Right lobe of liver (tissue), 4 donors: ENCODE measurements around the gene XKR3.
"Not testable (repeated sequence)": the region's sequence is repeated elsewhere in the genome, so short reads cannot be mapped to it uniquely, and the experiment has no call there.

ENCODE experiments used
- CTCF ChIP-seq, 4 donors: fragments of 200-600 bp in 3 of 4; fragments of 450-650 bp in 1 of 4; IDR thresholded peaks; one replicate each; pipeline versions ENCODE4 v1.5.1 to v1.8.0; 2016 to 2022; ENCODE audit warnings: antibody characterized with exemption in 4 of 4, mild to moderate bottlenecking in 2 of 4
- POLR2A ChIP-seq: fragments of 450-650 bp; IDR thresholded peaks from one replicate; pipeline ENCODE4 v1.6.1; 2017; ENCODE audit warnings: antibody characterized with exemption, mild to moderate bottlenecking
- donor health status: DM: no; HTN: no; CAD: no.
- donor health status: DM: no; HTN: no; CAD: no.
- donor health status: DM: no; HTN: yes; CAD: no.

GRCh38 chr22:16747266-16748159 is 77.7 kb downstream of the XKR3 start:
- TF ChIP-seq POLR2A; CTCF (IDR thresholded peaks at IDR 0.05): not testable (repeated sequence)
